Epidermal melanocyte (primary cell): ENCODE data around the gene AEBP1.
A peak's percentile ranks its signal among the peaks of the same experiment; 100 is the strongest.

Experiments
- DNase-seq: peaks from one replicate; pipeline ENCODE4 v3.0.0; 2011; ENCODE audit warnings: low spot score; ENCODE audit not compliant: insufficient read length

The AEBP1 gene

DNA sequence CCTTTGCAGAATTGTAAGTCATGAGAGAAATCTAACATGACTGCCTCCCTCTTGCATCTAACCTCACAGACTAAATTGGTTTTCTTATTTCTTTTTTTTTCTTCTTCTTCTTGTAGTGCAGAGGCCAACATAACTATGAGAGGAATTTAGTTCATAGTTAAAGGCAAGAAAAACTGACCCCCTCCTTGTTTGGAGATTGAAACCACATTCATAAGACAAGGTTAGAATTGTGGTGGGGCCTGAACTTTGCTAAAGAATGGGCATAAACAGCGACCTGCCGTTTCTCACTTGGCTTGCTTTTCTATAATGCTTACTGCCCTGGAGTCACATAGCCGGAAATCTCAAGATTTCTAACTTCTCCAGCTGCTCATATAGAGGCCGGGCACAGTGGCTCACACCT lies 19.4 kb upstream of the AEBP1 start:
- DNase-seq: no peak

DNA sequence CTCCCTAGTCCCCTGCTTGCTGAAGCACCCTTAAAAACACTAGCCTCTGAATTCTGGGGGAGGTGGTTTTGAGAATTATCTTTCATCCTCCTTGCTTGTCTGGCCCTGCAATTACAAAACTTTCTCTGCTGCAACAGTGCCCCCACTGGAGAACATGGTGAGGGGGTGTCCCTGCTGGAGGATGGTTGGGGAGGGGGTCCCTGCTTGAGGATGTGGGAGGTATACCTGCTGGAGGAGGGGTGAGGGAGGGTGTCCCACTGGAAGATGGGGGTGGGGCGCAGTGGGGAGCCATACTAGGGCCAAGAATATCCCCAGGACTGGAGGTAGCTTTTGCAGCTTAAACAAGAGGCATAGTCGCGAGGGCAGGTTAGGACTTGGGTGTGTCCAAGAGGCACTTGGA lies 18.6 kb upstream of the AEBP1 start:
- DNase-seq: no peak

DNA sequence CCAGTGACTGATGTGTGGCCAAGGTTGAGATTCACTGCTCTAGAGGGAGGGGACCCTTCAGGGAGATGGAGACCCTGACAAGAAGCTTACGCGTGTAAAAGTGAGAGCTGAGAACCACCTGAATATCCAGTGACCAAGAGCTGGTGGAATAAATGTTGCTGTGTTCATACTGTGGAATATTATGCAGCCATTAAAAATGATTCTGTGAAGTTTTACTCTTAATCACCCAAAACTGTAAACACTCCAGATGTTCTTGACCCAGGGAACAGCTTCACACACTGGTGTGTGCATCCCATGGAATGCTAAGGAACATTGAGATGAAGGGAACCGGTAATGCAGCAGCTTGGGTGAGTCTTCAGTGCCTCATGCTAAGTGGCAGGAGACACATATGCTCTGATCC lies 17.5 kb upstream of the AEBP1 start:
- DNase-seq: no peak

DNA sequence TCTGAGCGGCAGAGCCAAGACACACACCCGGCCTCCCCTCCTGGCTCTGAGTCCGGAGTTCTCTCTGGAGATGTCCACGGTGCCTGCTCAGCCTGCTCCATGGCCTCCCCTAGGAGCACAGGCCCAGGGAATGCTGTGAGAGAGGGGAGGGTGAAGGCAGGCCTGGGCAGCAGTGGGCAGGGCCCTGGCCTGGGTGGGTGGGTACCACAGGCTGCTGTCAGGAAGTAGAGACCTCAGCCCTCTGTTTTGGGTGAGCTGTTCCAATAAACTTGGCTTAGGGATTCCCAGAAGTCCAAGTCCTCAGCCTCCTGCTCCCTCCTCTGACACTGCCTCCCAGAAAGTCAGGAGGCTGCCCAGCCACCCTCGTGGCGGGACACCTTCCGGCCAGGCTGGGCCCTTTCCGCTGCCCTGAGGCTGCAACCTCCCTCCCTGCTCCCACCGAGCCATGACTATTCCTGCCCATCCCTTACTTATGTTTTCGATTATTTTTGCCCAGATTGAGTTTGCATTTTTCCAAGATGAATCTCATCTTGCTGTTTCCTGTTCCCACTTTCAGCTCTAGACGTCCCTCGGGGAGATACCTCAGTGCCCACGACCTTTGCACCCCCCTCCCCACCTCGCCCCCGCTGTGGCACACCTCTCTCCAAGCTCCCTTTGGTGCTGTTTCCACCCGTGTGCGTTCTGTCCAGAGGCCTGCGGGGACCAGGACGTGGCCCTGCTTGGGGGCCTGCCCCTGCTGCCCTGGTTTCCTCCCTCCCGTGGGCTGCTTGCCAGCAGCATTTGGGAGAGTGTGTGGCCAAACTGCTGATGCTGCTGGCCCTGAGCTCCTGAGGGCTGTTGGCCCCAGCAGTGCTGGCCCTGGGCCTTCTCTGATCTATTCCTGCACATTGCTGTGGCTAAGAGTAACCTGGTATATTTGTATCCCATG lies 16.0 kb upstream of the AEBP1 start:
- DNase-seq: peak; percentile 28

DNA sequence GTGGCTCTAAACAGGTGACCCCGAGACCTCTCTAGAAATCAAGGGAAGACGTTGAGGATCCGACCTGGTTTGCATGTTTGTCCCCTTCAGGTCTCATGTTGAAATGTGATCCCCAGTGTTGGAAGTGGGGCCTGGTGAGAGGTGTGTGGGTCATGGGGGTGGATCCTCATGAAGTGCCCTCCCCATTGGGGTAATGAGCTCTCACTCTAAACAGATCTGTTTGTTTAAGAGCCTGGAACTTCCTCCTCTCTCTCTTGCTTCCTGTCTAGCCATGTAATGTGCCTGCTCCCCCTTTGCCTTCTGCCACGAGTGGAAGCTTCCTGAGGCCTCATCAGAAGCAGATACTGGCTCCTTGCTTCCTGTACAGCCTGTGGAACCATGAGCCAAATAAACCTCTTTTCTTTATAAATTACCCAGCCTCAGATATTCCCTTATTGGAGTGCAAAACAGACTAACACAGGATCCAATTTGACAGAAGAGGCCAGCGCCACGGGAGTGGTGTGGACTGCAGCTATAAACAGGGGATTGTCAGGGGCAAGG lies 11.0 kb upstream of the AEBP1 start:
- DNase-seq: no peak

DNA sequence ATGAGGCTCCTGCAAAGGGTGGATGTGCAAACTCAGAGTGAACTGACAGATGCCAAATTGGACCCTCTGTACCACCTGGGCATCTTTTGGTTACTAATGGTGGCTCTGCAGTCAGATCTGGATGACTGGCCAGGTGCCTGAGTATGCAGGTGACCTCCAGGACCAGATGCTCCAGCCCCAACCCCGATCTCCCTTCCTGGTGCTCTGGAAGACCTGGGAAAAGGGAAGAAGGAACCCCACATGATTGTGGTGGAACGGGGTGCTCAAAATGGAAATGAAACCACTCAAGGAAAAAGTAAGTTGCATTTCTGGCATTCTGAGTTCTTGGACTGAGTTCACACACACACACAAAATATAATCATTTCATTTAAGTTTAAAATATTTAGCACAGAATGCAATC lies 9.8 kb upstream of the AEBP1 start:
- DNase-seq: no peak

DNA sequence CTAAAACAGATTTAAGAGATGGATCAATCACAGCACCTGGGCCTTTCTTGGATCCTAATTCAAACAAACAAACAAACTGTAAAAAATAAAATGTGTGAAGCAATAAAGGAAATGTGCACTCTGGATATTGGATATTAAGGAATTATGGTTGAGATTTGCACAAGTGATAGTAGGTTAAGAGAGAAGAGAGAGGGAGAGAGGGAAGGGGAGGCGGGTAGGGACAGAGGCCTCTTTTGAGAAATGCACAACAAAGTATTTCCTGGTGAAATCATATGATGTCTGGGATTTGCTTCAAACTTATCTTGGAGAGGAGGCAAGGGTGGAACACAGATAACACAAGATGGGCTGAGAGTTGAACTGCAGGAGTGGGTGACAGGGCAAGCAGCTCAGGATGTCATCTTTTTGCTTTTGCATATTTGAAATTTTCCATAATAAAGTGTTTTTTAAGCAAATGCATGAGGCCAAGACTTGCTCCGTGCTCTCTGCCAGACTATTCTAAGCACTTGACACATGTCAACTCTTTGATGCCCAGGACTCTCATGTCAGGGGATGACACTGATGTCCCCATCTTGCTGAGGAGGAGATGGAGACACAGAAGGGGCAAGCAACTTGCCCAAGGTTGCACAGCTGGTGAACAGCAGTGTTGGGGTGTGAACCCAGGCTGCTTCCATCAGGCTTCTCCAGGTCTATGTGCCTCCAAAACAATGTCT lies 9.1 kb upstream of the AEBP1 start:
- peak; percentile 57 for DNase-seq

DNA sequence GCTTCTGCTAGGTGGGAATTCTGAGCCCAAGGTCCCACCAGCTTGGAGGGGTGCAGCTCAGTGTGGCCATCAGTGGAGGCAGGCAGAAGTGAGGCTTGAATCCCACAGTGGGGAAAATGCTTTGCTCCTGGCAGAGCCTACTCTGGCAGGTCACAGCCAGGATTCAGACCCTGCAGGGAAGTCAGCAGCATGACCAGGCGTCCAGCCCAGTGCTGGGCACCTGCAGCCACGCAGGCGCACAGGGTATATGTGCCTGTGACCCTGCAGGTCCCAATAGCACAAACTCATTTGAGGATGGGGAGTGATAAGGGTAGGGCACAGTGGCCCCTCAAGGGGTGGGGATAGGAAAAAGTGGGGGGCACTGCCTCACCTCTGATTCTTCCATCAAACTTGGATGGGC lies 8.4 kb upstream of the AEBP1 start:
- DNase-seq: no peak

DNA sequence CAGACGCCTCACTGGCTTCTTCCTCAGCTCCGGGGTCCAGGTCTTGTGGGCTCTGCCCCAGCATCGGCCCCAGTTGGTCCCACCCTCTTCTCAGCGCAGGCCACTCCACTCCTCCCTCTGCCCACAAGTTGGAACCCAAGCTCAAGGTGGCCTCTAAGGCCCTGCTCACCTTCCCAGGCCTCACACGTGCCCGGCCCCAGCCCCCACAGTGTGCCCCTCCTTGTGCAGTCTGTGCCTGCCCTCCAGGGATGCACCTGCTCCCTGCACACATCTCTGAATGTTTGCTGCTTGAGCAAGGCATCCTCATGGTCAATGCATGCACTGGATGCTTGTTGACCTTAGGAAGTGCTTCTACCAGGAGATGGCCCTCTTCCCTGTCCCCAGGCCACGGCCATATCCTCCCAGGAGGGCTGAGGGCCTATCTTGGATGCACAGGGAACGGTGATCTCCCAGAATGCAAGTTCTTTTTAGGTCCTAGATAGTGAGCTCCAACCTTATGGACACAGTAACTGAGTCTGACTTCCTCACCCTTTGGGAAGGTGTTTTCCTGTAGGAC lies 7.7 kb upstream of the AEBP1 start:
- DNase-seq: no peak

DNA sequence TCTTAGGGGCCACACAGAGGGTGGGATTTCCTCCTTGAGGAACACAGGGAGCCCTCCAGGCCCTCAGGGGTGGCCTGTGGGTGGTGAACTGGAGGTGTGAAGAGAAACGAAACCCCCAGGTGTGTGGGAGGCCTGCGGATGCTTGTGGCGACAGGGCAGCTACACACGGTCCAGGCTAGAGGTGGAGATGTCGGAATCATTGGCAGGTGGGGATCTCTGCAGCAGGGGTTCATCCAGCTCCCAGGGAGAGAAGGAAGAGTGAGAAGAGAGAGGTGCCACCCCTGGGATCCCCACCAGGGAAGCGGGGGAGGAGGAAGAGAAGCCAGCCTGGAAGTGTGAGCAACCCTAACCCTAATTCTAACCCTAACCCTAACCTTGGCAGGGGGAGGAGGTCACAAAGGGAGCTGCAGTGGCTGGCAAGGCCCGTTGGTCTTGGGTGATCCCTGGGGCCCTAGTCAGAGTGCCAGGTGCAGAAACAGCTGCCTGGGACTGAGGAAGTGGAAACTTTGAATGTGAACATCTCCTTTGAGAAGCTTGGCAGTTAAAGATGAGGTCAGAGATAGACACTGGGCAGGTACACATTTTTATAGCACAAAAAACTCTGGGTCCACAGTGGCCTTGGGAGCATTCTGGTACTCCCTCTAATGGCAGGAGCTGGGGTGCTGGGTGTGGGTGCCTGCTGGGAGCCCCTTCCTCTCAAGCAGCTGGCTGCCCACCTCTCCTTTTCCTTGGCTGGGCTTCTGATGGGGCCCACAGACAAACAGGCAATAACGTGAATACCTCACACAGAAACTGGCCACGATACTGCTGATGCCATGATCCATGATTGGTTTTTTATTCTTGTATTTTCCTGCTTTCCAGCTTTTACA lies 6.8 kb upstream of the AEBP1 start:
- no peak for DNase-seq

DNA sequence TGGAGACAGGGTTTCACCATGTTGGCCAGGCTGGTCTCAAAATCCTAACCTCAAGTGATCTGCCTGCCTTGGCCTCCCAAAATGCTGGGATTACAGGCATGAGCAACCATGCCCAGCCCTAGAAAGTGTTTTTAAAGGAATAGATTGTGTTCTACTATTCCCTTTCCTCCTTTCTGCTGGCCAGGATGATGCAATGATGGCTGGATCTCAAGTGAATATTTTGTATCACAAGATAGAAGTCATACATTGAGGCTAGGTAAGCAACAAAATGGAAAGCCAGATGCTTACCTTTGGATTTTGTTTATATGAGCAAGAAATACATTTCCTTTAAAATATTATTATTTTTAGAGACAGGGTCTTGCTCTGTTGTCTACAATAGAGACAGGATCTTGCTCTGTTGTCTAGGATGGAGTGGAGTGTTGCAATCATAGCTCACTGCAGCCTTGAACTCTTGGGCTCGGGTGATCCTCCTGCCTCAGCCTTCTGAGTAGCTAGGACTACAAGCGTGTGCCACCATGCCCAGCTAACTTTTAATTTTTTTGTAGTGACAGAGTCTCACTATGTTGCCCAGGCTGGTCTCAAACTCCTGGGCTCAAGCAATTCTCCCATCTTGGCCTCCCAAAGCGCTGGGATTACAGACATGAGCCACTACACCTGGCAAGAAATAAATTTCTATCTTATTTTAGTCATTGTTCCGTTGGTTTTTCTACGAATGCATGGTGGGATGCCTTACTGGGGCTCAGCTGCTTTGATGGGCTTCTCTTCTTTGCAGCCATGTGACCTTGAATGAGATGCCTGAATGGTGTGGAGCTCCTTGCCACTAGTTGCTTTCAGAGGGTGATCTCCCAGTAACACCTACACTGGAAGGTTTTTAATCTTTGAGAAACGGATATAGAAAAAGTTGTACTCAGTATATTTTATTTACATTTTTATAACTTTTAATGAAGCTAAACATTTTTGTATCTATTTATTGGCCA lies 5.8 kb upstream of the AEBP1 start:
- DNase-seq: no peak

DNA sequence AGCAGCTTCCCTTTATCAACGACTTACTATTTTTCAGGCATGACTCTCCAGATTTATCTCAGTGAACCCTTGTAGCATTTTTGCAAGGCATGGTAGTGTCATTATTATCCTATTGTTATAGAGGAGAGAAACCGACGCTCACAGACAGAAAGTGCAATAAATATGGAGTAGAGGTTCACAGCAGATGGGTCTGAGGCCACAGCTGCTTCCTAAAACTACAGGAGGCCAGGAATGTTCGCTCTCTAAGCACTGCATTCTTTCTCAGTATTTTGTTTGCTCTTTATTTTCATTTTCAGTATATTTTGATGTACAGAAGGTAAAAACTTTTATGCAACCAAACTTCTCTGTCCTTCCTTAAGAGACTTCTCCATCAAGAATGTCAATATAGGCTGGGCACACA lies 4.5 kb upstream of the AEBP1 start:
- DNase-seq: no peak

DNA sequence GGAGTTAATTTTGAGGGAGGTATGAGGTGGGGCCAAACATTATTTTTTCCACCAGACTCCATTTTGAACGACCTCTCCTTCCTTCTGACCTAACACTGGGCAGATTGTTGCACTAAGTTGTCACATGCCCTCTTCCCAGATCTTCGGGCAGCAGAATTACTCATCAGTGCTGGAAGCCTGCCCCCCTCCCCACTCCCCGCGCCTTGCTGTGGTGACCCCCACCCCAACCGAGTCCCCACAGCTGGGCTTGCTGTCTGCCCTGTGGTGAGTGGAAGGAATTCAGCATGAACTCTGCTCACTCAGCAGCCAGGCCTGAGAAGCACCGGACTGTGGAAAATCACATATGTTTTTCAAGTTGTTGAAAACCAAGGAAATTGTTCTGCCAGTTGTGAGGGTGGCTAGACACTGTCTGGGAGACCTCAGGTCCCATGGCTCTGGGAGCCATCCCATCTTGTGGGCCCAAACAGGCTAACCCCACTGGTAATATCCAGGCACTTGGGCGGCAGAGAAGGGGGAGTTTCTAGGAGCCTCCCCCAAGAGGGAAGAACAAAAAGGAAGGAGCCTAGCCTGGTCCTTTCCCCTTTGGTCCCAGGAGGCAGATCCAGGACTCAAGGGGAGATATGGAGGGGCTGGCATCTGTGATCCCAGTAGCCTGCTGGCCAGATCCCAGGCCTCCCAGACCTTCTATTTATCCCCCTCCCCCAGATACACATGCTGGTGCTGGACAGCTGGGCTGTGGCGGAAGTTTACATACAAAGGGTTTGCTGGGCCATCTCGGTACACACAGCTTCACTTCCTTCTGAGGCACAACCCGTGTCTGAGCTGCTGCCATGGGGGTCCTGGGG lies 3.5 kb upstream of the AEBP1 start:
- peak; percentile 82 for DNase-seq

DNA sequence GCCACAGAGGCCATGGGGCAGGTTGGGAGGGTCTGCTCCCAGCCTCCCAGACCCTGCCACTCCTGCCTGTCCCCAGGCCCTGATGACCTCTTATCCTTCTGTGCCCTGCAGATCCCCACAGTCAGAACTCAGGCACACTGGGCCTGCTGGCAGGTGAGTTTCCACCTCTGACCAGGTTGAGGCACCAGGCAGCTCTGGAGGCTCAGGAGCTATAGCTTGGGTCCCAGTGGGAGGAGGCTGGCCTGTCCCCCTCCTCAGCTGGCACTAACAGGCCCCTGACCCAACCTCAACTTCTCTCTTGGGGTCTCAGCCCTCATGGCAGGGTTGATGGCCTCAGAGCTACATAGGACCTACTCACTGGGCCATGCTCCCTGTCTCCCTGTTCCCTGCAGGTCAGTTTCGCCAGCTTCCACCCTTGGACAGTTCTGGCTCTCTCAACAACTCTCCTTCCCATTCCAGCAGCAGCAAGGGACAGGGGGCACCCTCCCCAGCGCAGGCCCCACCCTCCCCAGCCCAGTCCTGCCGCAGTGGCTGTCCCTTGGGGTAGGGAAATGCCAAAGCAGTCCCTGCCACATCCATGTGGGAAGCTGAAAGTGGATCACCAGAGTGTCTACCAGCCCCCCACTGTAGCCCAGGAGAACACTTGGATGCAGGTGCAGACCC lies 2.7 kb upstream of the AEBP1 start:
- no peak for DNase-seq

DNA sequence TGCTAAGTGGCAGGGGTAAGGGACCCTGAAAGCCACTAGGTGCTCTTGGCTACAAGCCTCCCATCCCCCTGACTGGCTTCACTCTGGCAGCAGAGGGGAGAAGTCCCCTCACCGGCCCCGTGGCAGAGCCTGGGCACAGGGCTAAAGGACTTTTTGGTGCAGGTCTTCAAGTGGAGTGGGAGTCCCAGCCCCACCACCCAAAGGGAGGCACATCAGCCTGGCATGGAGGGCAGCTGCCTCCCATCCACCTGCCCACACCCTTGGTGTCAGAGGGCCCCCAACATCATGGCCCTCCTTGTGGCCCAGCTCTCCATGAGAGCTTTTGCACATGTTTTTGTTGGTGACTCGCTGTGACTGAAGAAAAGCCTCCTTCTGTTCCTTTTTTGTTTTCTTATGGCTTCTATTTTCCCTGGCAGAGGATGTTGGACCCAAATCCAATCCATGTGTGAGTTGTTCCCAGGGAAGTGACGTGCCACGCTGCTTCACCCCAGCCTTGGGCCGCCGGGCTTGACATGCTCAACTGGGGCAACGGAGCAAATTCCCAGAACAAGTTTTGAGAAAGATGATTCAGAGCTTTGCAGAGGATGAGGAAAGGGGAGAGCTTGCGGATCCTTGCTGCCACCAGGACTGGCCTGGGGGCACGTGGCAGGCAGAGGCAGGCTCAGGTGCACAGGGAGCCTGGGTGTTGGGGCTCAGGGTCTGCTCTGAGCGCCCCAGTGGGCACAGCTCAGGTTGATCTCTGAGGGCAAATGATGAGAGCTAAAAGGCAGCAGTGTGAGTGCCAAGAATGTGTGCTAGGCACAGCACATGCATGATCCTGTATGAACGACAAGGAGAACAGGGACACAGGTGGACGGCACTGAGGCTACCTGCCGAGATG lies 1.9 kb upstream of the AEBP1 start:
- DNase-seq: peak; percentile 59

DNA sequence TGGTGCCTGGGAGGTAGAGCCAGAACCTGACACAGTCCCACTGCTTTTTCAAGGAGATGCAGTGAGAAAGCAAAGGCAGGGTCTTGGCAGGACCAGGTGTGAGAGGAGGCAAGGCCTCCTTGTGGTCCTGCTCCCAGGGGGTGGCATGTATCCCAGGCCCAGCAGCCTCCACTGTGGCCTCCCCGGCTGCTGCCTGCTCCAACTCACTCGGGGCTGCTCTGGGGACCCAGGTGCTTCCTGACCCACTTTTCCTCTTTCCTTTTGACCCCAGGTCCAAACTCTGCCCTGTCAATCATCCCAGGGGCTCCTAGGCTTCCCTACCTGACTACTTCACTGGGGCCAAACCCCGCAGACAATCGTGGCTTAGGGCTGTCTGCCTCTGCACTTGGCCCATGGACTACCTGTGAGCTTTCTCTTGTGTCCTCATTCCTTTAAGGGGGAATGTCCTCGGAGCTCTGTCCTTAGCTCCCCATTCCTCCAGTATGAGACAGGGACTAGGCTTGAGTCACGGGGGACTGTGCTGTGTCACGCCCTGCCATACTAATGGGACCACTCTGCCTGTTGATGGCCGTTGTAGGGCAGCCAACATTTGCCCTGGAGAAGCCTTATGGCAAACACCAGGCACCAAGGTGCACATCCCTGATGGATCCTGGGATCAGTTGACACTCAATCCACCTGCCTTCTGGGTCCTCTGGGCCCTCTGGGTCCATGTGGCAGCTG lies 1.1 kb upstream of the AEBP1 start:
- no peak for DNase-seq

DNA sequence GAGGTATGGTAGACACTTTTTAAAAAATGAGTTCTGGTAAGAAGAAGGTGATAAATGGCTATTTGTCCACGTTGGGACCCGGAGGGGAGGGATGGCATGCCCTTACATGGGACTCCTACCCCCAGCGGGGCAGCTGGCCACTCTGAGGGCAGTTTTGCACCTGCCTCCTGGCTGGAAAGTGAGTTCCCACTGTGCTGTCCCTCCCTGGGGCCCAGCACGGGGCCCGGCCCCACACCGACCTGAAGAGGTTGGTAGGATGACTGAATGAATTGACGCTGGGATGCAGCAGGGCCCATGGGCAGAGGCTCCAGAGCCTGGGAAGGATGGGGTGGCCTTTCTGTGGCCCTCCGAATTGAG lies 601 bp upstream of the AEBP1 start:
- DNase-seq: no peak
